IMR-90 (cell line): ENCODE results near the gene IL22RA2. TPM values are rescaled to one million over a fixed set of nuclear protein-coding genes. Genes with fewer than 3 reads are reported as not detected.

Experiments used
- ATAC-seq: fragments of 200-7000 bp; cut with Tn5 transposase; 2 replicates; pipeline ENCODE4 v1.9.1; 2020; ENCODE audit warnings: low read depth, mild to moderate bottlenecking, moderate library complexity
- BruUV-seq: library from RNA; stranded (reverse); fragments of 400-500 nt; replicated peaks from 2 replicates; lab custom pipeline; 2021; lab: Mats Ljungman, UMichigan
- CTCF ChIA-PET: fragments of 300-600 bp; formaldehyde crosslinking; extraction: SDS; loops from one replicate; lab custom pipeline; 2021; ENCODE audit warnings: antibody characterized with exemption; lab: Yijun Ruan, JAX
- POLR2A ChIA-PET: fragments of 300-600 bp; sonication (Branson Sonifier 250); formaldehyde crosslinking; loops from one replicate; lab custom pipeline; 2022; ENCODE audit warnings: antibody characterized with exemption; ENCODE audit not compliant: unreplicated experiment; lab: Charles Lee
- DNase-seq: peaks from one replicate; pipeline ENCODE4 v3.0.0; 2013
- H2AFZ ChIP-seq: replicated peaks from 2 replicates; pipeline ENCODE3; 2013; ENCODE audit warnings: low read length, mild to moderate bottlenecking; ENCODE audit not compliant: poor library complexity
- H2AK5ac ChIP-seq: 2 replicates; pipeline ENCODE4 v1.6.1; 2013; ENCODE audit warnings: low read depth, low read length, inconsistent platforms
- H2AK9ac ChIP-seq: replicated peaks from 2 replicates; pipeline ENCODE3; 2013; ENCODE audit warnings: mild to moderate bottlenecking, low read depth, low read length, moderate library complexity; ENCODE audit not compliant: poor library complexity
- H2BK120ac ChIP-seq: 2 replicates; pipeline ENCODE4 v1.6.1; 2013; ENCODE audit warnings: low read depth, low read length, inconsistent platforms
- H2BK15ac ChIP-seq: 3 replicates; pipeline ENCODE4 v1.6.1; 2013; ENCODE audit warnings: low read depth, low read length, inconsistent platforms
- H2BK20ac ChIP-seq: 2 replicates; pipeline ENCODE4 v1.6.1; 2013; ENCODE audit warnings: low read depth, mild to moderate bottlenecking, inconsistent platforms, low read length, moderate library complexity
- H2BK5ac ChIP-seq: 2 replicates; pipeline ENCODE4 v1.6.1; 2013; ENCODE audit warnings: mild to moderate bottlenecking, low read depth, low read length, inconsistent platforms; ENCODE audit not compliant: poor library complexity, severe bottlenecking
- H3K14ac ChIP-seq: replicated peaks from 2 replicates; pipeline ENCODE4 v1.6.1; 2013; ENCODE audit warnings: low read depth, low read length, inconsistent platforms
- H3K18ac ChIP-seq: 2 replicates; pipeline ENCODE4 v1.6.1; 2013; ENCODE audit warnings: low read depth, low read length, control low read depth
- H3K23ac ChIP-seq: 2 replicates; pipeline ENCODE4 v1.6.1; 2013; ENCODE audit warnings: low read depth, low read length, inconsistent platforms
- H3K27ac ChIP-seq: 2 replicates; pipeline ENCODE4 v1.5.1; 2013; ENCODE audit warnings: mild to moderate bottlenecking, control low read depth, low read length; ENCODE audit not compliant: insufficient read depth
- H3K27me3 ChIP-seq: 2 replicates; pipeline ENCODE4 v1.6.1; 2013; ENCODE audit warnings: low read length; ENCODE audit not compliant: control insufficient read depth, insufficient read depth
- H3K36me3 ChIP-seq: 2 replicates; pipeline ENCODE4 v1.6.1; 2013; ENCODE audit warnings: low read length, mixed read lengths; ENCODE audit not compliant: control insufficient read depth, insufficient read depth
- H3K4ac ChIP-seq: 2 replicates; pipeline ENCODE4 v1.6.1; 2013; ENCODE audit warnings: low read depth, low read length, inconsistent platforms
- H3K4me1 ChIP-seq: 2 replicates; pipeline ENCODE4 v1.6.1; 2013; ENCODE audit warnings: low read length, mixed read lengths; ENCODE audit not compliant: control insufficient read depth, insufficient read depth
- H3K4me2 ChIP-seq: 2 replicates; pipeline ENCODE4 v1.6.1; 2013; ENCODE audit warnings: low read depth, mild to moderate bottlenecking, control low read depth, low read length, moderate library complexity
- H3K4me3 ChIP-seq: 2 replicates; pipeline ENCODE4 v1.5.1; 2013; ENCODE audit warnings: low read depth, mild to moderate bottlenecking, control low read depth, low read length, moderate library complexity; ENCODE audit not compliant: insufficient read depth
- H3K56ac ChIP-seq: 2 replicates; pipeline ENCODE4 v1.6.1; 2013; ENCODE audit warnings: low read length, inconsistent platforms; ENCODE audit not compliant: insufficient read depth; ENCODE audit errors: extremely low read depth
- H3K79me1 ChIP-seq, 2 experiments: 2 replicates each; pipeline ENCODE4 v1.6.1; 2013; ENCODE audit warnings: low read length in 2 of 2, inconsistent platforms in 1 of 2, low read depth in 1 of 2
- H3K9ac ChIP-seq: 2 replicates; pipeline ENCODE4 v1.6.1; 2013; ENCODE audit warnings: low read depth, low read length, control low read depth
- H3K9me1 ChIP-seq: 2 replicates; pipeline ENCODE4 v1.6.1; 2013; ENCODE audit warnings: low read length, inconsistent platforms; ENCODE audit not compliant: insufficient read depth
- H3K9me3 ChIP-seq: 2 replicates; pipeline ENCODE4 v1.6.1; 2013; ENCODE audit warnings: low read length; ENCODE audit not compliant: control insufficient read depth, insufficient read depth
- H4K20me1 ChIP-seq: 2 replicates; pipeline ENCODE4 v1.6.1; 2013; ENCODE audit warnings: low read length, inconsistent platforms; ENCODE audit not compliant: insufficient read depth
- H4K5ac ChIP-seq: 2 replicates; pipeline ENCODE4 v1.6.1; 2013; ENCODE audit warnings: mild to moderate bottlenecking, low read depth, low read length, control low read depth
- H4K8ac ChIP-seq, 2 experiments: 2 replicates each; pipeline ENCODE4 v1.6.1; 2013; ENCODE audit warnings: low read depth in 2 of 2, low read length in 2 of 2, control low read depth in 1 of 2, inconsistent platforms in 1 of 2
- H4K91ac ChIP-seq: 2 replicates; pipeline ENCODE4 v1.6.1; 2013; ENCODE audit warnings: low read depth, low read length, inconsistent platforms; ENCODE audit not compliant: insufficient read depth
- BHLHE40 ChIP-seq: fragments of 150-350 bp; IDR thresholded peaks from 2 replicates; pipeline ENCODE4 v1.6.1; 2016; ENCODE audit warnings: mild to moderate bottlenecking, low read depth, low read length
- CEBPB ChIP-seq: IDR thresholded peaks from 2 replicates; pipeline ENCODE4 v1.6.1; 2012; ENCODE audit warnings: low read depth, low read length, improper control_type of control experiment
- CHD1 ChIP-seq: IDR thresholded peaks from 2 replicates; pipeline ENCODE4 v1.6.1; 2012; ENCODE audit warnings: low read depth, low read length, improper control_type of control experiment
- FOS ChIP-seq: fragments of 150-350 bp; IDR thresholded peaks from 2 replicates; pipeline ENCODE4 v1.6.1; 2016; ENCODE audit warnings: low read depth, low read length
- MAFK ChIP-seq: IDR thresholded peaks from 2 replicates; pipeline ENCODE4 v1.6.1; 2012; ENCODE audit warnings: low read depth, low read length, improper control_type of control experiment
- MAZ ChIP-seq: IDR thresholded peaks from 2 replicates; pipeline ENCODE4 v1.6.1; 2012; ENCODE audit warnings: low read depth, mild to moderate bottlenecking, low read length, improper control_type of control experiment, moderate library complexity, borderline replicate concordance
- MXI1 ChIP-seq: IDR thresholded peaks from 2 replicates; pipeline ENCODE4 v1.6.1; 2012; ENCODE audit warnings: low read depth, mild to moderate bottlenecking, low read length, moderate library complexity, borderline replicate concordance
- NFE2L2 ChIP-seq: fragments of 150-350 bp; IDR thresholded peaks from 2 replicates; pipeline ENCODE4 v1.6.1; 2016; ENCODE audit warnings: low read depth, mild to moderate bottlenecking, low read length
- POLR2A ChIP-seq: IDR thresholded peaks from 2 replicates; pipeline ENCODE4 v1.6.1; 2012; ENCODE audit warnings: mild to moderate bottlenecking, low read depth, low read length
- RAD21 ChIP-seq: IDR thresholded peaks from 2 replicates; pipeline ENCODE4 v1.6.1; 2012; ENCODE audit warnings: low read length, improper control_type of control experiment
- RCOR1 ChIP-seq: IDR thresholded peaks from 2 replicates; pipeline ENCODE4 v1.6.1; 2012; ENCODE audit warnings: mild to moderate bottlenecking, low read length, improper control_type of control experiment; ENCODE audit not compliant: insufficient replicate concordance
- RFX5 ChIP-seq: IDR thresholded peaks from 2 replicates; pipeline ENCODE4 v1.8.0; 2012; ENCODE audit warnings: low read depth, mild to moderate bottlenecking, low read length, moderate library complexity
- SMC3 ChIP-seq: fragments of 150-350 bp; IDR thresholded peaks from 2 replicates; pipeline ENCODE4 v1.6.1; 2016; ENCODE audit warnings: low read depth, mild to moderate bottlenecking, antibody characterized with exemption, low read length, moderate library complexity
- whole genome bisulfite sequencing, 2 experiments: methylation state at CpG; one replicate each; pipeline versions ENCODE4 v1.1.5 to v1.1.7; 2013; ENCODE audit warnings: missing lambda C conversion rate in 2 of 2; ENCODE audit not compliant: insufficient read length in 1 of 2; ENCODE audit errors: extremely low coverage in 2 of 2; 5-methylcytosine and 5-hydroxymethylcytosine counted together
- dilution Hi-C: fragments of 300-500 bp; cut with HindIII; formaldehyde crosslinking; loops from one replicate; pipeline ENCODE4 v1.14.3; 2018; ENCODE audit warnings: low sequenced_read_pairs; ENCODE audit not compliant: unreplicated experiment
- in situ Hi-C: fragments of 300-500 bp; cut with MboI; formaldehyde crosslinking; loops from 3 replicates; pipeline ENCODE4 v1.14.3; 2019; ENCODE audit warnings: low sequenced_read_pairs, inconsistent platforms, mixed read lengths
- intact Hi-C: fragments of 100-400 bp; cut with micrococcal nuclease; formaldehyde crosslinking; loops from 2 replicates; pipeline ENCODE4 v1.10.0; 2022
- polyA plus RNA-seq, 3 experiments: library from polyadenylated mRNA; depleted of rRNA; stranded (reverse); fragments of >200 nt; gene quantifications; 2 replicates each; pipeline ENCODE4 v1.2.3, GENCODE V29; 2012; ENCODE audit warnings: low replicate concordance in 1 of 3
- total RNA-seq: library from RNA; depleted of rRNA; stranded (reverse); fragments of >200 nt; gene quantifications from 2 replicates; pipeline ENCODE4 v1.2.3, GENCODE V29; 2012
- TF ChIP-seq, protein P1 (sequence below): conservative IDR thresholded peaks from 2 replicates; pipeline ENCODE4 v1.5.1; 2012; ENCODE audit warnings: mild to moderate bottlenecking, low read depth, low read length, improper control_type of control experiment
- TF ChIP-seq, protein P2 (sequence below): fragments of 150-350 bp; IDR thresholded peaks from 2 replicates; pipeline ENCODE4 v1.6.1; 2017; ENCODE audit warnings: mild to moderate bottlenecking, antibody characterized with exemption, low read length, low read depth
- TF ChIP-seq, protein P3 (sequence below): fragments of 150-350 bp; IDR thresholded peaks from 2 replicates; pipeline ENCODE4 v1.6.1; 2016; ENCODE audit warnings: low read depth, mild to moderate bottlenecking, low read length, moderate library complexity, borderline replicate concordance

Gene IL22RA2
- total and polyA plus RNA-seq, 2 of the 4 experiments (the other 2 are of a cell fraction) = not detected

DNA sequence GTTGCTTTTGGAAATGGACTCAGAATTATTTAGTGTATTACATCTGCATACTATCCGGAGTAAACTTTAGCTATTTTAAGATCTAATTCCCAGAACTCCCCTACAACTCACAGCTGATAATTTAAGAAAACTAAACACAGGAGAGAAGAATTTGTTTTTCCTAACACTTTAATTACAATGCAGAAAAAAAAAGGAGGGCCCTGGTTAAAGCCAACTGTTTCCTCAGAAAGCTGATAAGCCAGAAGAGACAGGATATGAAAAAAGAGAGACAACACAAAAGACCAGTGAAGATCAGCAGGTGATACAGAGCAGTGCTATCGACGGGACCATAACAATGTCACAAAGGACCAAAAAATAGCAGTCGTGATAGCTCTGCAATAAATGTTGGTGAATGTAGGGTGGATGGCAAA lies 39.9 kb upstream of the IL22RA2 start:
- no peak overlapping the region for H3K23ac ChIP-seq
- dilution Hi-C loops = no loop called here
- H3K56ac ChIP-seq = no peak overlapping the region
- no peaks in the 10 kb centered on the region for H3K27me3 ChIP-seq
- TF ChIP-seq RFX5 (no peak), FOS (no peak), RCOR1 (no peak), MAFK (no peak), NFE2L2 (no peak), SMC3 (no peak), POLR2A (no peak), CEBPB (no peak), RAD21 (no peak), MXI1 (no peak), CHD1 (no peak), BHLHE40 (no peak), MAZ (no peak)
- TF ChIP-seq, protein P1, sequence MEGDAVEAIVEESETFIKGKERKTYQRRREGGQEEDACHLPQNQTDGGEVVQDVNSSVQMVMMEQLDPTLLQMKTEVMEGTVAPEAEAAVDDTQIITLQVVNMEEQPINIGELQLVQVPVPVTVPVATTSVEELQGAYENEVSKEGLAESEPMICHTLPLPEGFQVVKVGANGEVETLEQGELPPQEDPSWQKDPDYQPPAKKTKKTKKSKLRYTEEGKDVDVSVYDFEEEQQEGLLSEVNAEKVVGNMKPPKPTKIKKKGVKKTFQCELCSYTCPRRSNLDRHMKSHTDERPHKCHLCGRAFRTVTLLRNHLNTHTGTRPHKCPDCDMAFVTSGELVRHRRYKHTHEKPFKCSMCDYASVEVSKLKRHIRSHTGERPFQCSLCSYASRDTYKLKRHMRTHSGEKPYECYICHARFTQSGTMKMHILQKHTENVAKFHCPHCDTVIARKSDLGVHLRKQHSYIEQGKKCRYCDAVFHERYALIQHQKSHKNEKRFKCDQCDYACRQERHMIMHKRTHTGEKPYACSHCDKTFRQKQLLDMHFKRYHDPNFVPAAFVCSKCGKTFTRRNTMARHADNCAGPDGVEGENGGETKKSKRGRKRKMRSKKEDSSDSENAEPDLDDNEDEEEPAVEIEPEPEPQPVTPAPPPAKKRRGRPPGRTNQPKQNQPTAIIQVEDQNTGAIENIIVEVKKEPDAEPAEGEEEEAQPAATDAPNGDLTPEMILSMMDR = no peak
- TF ChIP-seq, protein P2, sequence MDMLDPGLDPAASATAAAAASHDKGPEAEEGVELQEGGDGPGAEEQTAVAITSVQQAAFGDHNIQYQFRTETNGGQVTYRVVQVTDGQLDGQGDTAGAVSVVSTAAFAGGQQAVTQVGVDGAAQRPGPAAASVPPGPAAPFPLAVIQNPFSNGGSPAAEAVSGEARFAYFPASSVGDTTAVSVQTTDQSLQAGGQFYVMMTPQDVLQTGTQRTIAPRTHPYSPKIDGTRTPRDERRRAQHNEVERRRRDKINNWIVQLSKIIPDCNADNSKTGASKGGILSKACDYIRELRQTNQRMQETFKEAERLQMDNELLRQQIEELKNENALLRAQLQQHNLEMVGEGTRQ = no peak
- TF ChIP-seq, protein P3, sequence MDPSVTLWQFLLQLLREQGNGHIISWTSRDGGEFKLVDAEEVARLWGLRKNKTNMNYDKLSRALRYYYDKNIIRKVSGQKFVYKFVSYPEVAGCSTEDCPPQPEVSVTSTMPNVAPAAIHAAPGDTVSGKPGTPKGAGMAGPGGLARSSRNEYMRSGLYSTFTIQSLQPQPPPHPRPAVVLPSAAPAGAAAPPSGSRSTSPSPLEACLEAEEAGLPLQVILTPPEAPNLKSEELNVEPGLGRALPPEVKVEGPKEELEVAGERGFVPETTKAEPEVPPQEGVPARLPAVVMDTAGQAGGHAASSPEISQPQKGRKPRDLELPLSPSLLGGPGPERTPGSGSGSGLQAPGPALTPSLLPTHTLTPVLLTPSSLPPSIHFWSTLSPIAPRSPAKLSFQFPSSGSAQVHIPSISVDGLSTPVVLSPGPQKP = no peak
- CTCF ChIA-PET = no interaction called here
- no peak overlapping the region for H2AK9ac ChIP-seq
- H4K91ac ChIP-seq = no peak overlapping the region
- no peak overlapping the region for H4K8ac ChIP-seq
- H2AK5ac ChIP-seq = no peak overlapping the region
- peaks cover 5% of the 10 kb centered on the region; the same call in 1 of the 2 replicates for H3K4me1 ChIP-seq
- no peak for DNase-seq
- H2BK120ac ChIP-seq = no peak overlapping the region
- no peak overlapping the region for H3K18ac ChIP-seq
- no peak overlapping the region for H3K4me3 ChIP-seq
- intact Hi-C loops = no loop called here
- no peak overlapping the region for H2BK15ac ChIP-seq
- BruUV-seq = no TSS peak
- ATAC-seq = no peak
- no peak overlapping the region for H3K4ac ChIP-seq
- no peak overlapping the region for H3K9ac ChIP-seq
- no peak overlapping the region for H3K27ac ChIP-seq
- no peak overlapping the region for H3K4me2 ChIP-seq
- 83% methylated on average over 1 of the region's 4 CpGs; no CpG with 5 or more reads in 1 of the 2 experiments for WGBS, 2 experiments
- no peak overlapping the region for H2BK5ac ChIP-seq
- POLR2A ChIA-PET = interaction anchor here (0.6 kb wide), 1 partner anchor 1027 kb away, joined by 3 read pairs; no protein-coding TSS in a partner anchor
- no peaks in the 10 kb centered on the region; the same call in 1 of the 2 replicates for H3K9me3 ChIP-seq
- peaks cover 38% of the 10 kb centered on the region for H4K20me1 ChIP-seq
- H2BK20ac ChIP-seq = no peak overlapping the region
- H3K14ac ChIP-seq = no peak overlapping the region
- H3K9me1 ChIP-seq = peaks cover 4% of the 10 kb centered on the region
- H2AFZ ChIP-seq = no peak overlapping the region
- in situ Hi-C loops = no loop called here
- H4K5ac ChIP-seq = no peak overlapping the region
- peaks cover 27 to 55% of the 10 kb centered on the region in 2 experiments for H3K79me1 ChIP-seq
- H3K36me3 ChIP-seq = peaks cover 2% of the 10 kb centered on the region; the same call in 1 of the 2 replicates
